ENCODE data around the gene RALY.

Gene RALY

GRCh38 chr20:34052414-34052813 lies 58.7 kb downstream of the RALY start:
- DNase-seq: no peak

DNA sequence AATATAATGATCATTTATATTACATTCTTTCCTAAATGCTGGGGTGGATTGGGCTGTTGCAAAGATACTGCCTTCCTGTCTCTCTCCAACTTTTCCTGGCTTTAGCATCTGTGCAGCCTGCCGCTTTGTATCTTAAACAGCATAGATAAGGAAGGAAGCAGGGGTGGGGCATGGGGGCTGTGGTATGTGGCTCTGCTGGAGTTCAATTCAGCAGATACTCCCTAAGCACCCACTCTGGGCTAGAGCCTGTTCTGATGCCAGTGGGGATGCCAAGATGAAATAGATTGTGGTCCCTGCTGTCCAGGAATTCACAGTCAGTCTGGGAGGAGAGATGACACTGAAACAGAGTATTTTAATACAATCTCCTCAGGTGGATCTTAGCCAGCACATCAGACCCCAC lies 61.6 kb downstream of the RALY start:
- DNase-seq: no peak

- DNase-seq: no peak
Measured at GRCh38 chr20:34058831-34059230, 65.1 kb downstream of the RALY start.

DNA sequence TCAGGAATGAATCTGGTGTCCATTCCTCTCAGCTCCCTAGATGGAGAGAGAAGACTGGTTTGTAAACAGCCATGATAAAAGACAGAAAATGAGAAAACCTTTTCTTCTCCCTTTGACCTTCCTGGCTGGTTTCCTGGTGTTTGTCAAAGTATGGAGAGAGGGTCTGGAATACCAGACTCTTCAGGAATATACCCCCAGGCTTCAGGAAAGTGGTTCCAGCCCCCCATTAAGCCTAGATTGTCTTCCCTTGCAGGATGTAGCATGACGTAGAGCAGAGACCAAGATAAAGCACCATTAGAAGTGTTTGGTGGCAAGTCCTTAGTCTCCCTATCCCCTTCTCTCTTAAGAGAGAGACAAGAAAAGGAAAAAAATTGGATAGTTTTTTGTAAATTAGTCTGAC lies 67.3 kb downstream of the RALY start:
- no peak for DNase-seq

DNA sequence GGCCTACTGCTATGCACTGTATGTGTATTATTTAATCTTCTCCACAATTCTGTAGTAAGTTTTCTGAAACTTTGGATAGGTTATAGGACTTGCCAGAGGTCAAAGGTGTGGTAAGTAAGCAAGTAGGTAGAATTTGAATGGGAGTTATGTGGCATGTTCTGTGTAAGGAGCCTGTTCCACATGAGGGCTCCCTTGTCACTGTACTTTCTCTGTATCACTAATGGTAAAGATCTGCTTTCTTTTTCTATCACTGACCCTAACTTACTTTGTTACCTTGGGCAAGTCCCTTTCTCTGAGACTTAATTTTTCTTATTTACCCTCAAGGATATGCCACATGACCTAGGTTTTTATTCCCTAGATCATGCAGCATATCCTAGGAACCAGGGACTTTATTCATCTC lies 68.0 kb downstream of the RALY start:
- DNase-seq: no peak

DNA sequence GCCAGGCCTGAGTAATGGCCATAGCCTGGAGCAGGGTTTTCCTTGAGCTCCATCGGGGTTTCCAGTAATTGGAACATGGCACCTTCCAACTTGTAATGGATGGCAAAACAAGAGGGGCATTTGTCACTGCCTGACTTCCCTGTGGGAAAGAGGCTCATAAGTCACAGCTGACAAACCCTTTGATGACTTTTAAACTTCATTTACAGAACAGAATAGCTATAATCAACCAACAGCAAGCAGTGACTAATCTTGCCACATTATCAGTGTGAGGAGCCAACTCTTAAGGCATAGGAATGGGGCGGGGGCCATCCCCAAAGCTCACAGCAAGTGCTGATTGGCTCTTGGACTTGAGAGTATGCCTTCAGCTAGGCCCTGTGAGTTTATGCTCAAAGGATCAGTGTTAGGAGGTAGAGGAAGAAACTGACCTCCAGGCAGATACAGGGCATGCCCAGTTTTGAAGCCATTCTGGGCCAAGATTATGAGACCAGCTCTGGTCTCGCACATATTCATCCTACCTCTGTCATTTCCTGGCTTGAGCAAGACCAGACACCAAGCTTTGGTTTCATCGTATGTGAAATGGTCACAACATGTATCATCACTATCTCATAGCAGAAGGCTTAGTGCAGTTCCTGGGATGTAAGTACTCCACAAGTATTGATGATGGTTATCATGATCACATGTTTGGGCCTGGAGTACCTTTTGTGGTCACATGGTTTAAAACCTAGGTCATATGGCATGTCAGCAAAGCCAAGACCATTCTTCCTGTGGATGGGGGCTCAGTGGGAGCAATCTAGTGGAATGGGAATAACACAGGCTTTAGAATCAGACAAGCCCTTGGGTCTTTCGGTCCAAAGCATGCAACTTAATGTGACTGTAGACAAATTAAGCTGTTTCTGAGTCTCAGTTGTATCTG lies 69.1 kb downstream of the RALY start:
- no peak for DNase-seq

- no peak for DNase-seq
Measured at GRCh38 chr20:34064286-34064685, 70.6 kb downstream of the RALY start.

DNA sequence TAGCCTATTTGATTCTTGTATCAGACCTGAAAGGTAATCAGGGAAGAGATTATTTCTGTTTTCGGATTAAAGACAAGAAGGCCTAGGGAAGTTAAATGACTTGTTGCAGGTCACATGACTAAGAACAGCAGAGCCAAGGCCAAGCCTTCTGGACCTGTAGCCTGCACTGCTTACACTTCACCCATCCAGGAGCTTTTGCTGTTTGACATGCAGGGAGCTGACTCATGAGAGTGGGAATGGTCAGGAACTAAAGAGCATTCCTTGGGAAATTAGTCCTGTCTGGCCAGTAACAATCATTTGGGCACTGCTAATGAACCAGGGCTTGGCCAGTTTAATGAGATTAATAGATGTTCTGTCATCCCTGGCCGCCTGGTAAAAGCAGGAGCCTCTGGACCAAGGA lies 71.5 kb downstream of the RALY start:
- no peak for DNase-seq

DNA sequence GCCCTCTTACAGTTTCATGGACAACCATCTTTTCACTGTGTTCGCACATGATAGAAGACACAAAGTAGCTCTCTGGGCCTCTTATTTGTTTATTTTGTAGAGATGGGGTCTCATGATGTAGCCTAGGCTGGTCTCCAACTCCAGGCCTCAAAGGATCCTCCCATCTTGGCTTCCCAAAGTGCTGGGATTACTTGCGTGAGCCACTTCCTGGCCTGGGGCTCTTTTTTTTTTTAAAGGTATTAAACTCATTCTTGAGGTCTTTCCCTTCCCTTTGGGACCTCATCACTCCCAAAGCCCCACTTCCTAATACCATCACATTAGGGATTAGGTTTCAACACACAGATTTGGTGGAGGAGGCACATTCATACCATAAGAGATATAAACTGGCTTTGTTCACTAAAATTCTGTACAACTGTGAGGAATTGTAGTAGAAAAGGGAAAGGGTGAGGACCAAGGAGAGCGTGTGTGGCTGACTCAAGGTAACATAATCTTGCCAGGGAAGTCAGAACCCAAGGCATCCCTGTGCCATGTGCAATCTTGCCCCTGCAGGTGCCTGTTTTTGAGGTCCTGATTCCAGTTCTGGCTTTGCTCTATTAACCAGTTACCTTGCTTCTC lies 72.9 kb downstream of the RALY start:
- DNase-seq: no peak

GRCh38 chr20:34068001-34068400 lies 74.3 kb downstream of the RALY start:
- DNase-seq: no peak

DNA sequence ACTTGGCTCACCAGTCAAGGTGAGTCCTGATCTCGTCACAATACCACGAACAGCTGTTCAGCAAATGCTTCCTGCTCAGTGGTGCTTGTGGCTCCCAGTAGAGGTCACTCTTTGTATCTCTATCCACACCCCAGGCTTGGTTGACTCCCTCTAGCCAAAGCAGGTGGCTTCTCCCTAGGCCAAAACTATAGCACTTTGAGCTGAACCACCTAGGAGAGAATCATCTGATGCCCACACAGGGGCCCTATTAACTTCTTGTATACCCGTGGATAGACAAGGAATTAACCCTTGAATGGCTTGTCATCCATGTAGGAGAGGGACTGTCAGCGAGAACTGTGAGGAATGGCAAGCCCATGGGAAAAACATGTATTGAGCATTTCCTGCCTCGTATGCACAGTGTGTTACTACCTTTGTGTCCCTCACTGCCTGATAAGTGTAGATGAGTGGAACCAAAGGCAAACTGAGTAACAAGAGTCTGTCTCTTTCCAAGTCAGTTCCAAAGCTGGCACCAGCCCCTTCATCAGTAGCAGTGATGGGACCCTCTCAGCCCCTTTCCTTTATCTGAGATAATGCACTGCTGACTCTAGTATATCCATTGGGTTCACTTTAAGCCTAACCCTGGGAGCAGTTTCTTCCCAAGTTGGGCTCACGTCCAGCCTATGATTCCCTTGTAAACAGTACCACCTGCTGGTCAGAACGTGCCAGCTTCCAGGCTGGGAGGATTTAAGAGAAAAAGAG lies 75.8 kb downstream of the RALY start:
- peak; percentile 35 for DNase-seq

DNA sequence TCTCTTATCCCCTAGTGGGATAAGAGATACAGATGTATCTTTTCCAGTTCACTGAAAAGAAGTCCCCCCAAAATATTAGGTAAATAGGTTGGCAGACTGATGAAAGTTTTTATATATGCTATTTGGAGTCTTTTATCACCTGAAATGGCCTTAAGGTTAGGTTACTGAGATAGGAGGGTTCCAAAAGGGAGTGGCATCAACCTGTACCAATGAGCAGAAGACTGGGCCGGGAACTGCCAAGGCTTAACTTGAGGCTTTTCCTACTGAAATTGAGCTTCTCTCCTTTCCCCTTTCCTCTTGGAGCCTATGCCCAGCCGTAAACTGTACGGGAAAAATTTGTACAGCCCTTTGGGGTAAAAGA lies 76.3 kb downstream of the RALY start:
- no peak for DNase-seq

GRCh38 chr20:34070859-34071258 lies 77.1 kb downstream of the RALY start:
- no peak for DNase-seq

DNA sequence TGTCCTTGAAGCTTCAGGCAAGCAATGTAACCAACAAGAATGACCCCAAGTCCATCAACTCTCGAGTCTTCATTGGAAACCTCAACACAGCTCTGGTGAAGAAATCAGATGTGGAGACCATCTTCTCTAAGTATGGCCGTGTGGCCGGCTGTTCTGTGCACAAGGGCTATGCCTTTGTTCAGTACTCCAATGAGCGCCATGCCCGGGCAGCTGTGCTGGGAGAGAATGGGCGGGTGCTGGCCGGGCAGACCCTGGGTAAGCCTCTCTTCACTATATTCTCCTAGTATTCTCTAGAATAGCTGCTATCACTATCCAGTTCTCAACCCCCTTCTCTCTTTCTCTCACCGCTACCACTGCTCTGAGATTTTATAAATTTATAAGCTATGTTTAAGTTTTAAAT lies 78.4 kb downstream of the RALY start:
- DNase-seq: no peak

- no peak for DNase-seq
Measured at GRCh38 chr20:34072778-34073177, 79.1 kb downstream of the RALY start.

GRCh38 chr20:34074101-34074760 lies 80.5 kb downstream of the RALY start:
- no peak for DNase-seq

DNA sequence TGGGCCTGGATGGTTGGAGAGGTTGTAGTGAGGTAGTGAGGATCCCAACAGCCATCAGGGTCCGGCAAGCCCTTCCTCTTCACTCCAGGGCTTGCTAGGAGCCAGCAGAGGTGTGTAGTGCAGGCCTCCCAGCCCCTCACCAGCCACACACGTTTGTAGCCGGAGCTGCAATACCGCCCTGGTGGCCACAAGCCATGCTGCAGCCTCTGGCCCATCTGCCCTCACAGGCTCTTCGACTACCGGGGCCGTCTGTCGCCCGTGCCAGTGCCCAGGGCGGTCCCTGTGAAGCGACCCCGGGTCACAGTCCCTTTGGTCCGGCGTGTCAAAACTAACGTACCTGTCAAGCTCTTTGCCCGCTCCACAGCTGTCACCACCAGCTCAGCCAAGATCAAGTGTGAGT lies 81.9 kb downstream of the RALY start:
- DNase-seq: no peak

- DNase-seq: no peak
Measured at GRCh38 chr20:34076952-34077351, 83.2 kb downstream of the RALY start.

DNA sequence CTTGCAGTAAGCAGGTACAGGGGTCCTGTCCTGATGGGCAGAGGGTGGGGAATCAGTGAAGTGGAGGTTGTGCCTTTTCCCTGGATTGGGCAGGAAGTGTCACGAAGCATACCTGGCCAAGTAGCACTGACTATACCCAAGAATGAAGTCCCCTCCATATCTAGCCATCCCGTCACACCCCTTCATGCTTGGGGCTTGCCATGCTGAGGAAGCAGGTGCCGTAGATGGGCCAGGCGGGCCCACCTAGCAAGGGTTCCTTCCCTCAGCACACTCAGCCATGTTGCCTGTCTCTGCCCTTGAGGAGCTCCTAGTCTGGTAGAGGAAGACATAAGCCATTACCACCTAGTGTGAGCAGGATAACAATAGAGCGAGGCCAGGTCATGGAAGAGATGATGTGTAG lies 84.8 kb downstream of the RALY start:
- DNase-seq: no peak

- DNase-seq: no peak
Measured at GRCh38 chr20:34079818-34080217, 86.1 kb downstream of the RALY start.

DNA sequence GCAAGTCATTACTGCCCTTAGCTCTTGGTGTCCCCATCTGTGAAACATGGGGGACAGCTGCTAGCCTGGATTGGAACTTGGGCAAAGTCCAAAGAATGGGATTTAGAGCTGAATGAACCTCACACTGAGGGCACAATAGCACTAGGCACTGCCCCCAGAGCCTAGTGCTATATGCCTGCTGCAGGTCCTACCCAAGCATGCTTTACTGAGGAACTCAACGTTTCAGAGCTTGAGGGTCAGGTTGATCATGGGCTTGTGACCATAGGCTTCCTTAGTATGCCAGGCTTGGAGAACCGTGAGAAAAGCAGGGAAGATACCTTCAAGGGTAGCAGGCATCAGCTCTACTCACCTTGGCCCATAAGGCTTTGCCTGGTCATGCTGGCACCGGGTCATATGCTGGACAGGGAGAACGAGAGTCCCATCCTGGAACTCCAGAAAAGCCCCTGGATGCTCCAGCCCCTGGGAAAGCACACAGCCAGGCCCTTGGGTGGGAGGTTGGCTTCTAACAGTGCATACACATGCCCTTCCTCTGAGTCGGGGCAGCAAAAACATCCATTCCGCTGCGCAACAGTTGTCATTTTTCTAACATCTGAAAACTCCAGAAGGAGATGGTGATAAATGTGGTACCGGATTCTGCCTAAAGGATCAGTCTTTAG lies 88.6 kb downstream of the RALY start:
- DNase-seq: no peak

DNA sequence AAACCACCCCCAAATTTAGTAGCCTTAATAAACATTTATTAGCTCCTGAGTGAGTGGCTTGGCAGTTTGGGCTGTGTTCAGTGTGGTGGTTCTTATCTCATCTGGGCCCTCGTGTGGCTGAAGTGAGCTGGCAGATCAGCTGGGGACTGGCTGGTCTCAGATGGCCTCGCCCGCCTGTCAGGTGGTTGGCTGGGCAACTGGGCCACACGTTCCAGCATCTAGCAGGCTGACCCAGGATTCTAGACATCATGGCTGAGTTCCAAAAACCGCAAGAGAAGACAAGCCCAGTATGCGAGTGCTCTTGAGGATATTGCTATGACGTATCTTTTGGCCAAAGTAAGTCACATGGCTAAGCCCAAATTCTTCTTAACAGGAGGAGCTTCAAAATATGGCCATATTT lies 89.4 kb downstream of the RALY start:
- no peak for DNase-seq

- DNase-seq: no peak
Measured at GRCh38 chr20:34083781-34084180, 90.1 kb downstream of the RALY start.

Measured in GDM1 (cell line).